Smooth muscle cell (in vitro differentiated cells): ENCODE data around the gene KBTBD13. TPM values are rescaled to one million over a fixed set of nuclear protein-coding genes. Genes with fewer than 3 reads are reported as not detected.
A peak's percentile ranks its signal among the peaks of the same experiment; 100 is the strongest.
"Not testable (repeated sequence)": the region's sequence is repeated elsewhere in the genome, so short reads cannot be mapped to it uniquely, and the experiment has no call there.

ENCODE experiments used
- DNase-seq: peaks from one replicate; lab custom pipeline; 2025; ENCODE audit not compliant: unreplicated experiment; lab: John Stamatoyannopoulos, UW
- H2AFZ ChIP-seq: fragments of 200-600 bp; sonication (generic); 2 replicates; pipeline ENCODE4 v1.6.0; 2016; ENCODE audit warnings: antibody characterized with exemption, low read depth, mild to moderate bottlenecking
- H3F3A ChIP-seq: fragments of 200-600 bp; sonication (generic); 2 replicates; pipeline ENCODE4 v1.6.0; 2017; ENCODE audit warnings: antibody characterized with exemption, low read depth
- H3K27ac ChIP-seq: fragments of 200-600 bp; sonication (generic); 2 replicates; pipeline ENCODE4 v1.5.1; 2016; ENCODE audit warnings: low read depth, mild to moderate bottlenecking
- H3K27me3 ChIP-seq: fragments of 200-600 bp; sonication (generic); 2 replicates; pipeline ENCODE4 v1.6.1; 2016; ENCODE audit warnings: low read depth, mild to moderate bottlenecking
- H3K36me3 ChIP-seq: fragments of 200-600 bp; sonication (generic); 2 replicates; pipeline ENCODE4 v1.5.1; 2016; ENCODE audit warnings: low read depth
- H3K4me1 ChIP-seq: fragments of 200-600 bp; sonication (generic); 2 replicates; pipeline ENCODE4 v1.5.1; 2016; ENCODE audit warnings: low read depth
- H3K4me2 ChIP-seq: fragments of 200-600 bp; sonication (generic); 2 replicates; pipeline ENCODE4 v1.6.0; 2016; ENCODE audit warnings: mild to moderate bottlenecking
- H3K4me3 ChIP-seq: fragments of 200-600 bp; sonication (generic); 2 replicates; pipeline ENCODE4 v1.5.1; 2016; ENCODE audit warnings: mild to moderate bottlenecking
- H3K79me2 ChIP-seq: fragments of 200-600 bp; sonication (generic); 2 replicates; pipeline ENCODE4 v1.6.0; 2016; ENCODE audit warnings: low read depth, mild to moderate bottlenecking
- H3K9ac ChIP-seq: fragments of 200-600 bp; sonication (generic); 2 replicates; pipeline ENCODE4 v1.6.0; 2016; ENCODE audit warnings: low read depth
- H3K9me3 ChIP-seq: fragments of 200-600 bp; sonication (generic); replicated peaks from 2 replicates; pipeline ENCODE4 v1.5.1; 2016; ENCODE audit warnings: low read depth
- H4K20me1 ChIP-seq: fragments of 200-600 bp; sonication (generic); 2 replicates; pipeline ENCODE4 v1.6.0; 2016; ENCODE audit warnings: low read depth
- CTCF ChIP-seq: fragments of 200-600 bp; sonication (generic); IDR thresholded peaks from 2 replicates; pipeline ENCODE4 v1.5.1; 2017; ENCODE audit warnings: borderline replicate concordance, mild to moderate bottlenecking, antibody characterized with exemption; ENCODE audit not compliant: insufficient read depth, poor library complexity, severe bottlenecking
- WGBS: methylation state at CpG from one replicate; pipeline ENCODE4 v1.1.7; 2016; ENCODE audit warnings: low lambda C conversion rate; 5-methylcytosine and 5-hydroxymethylcytosine counted together
- polyA plus RNA-seq: library from polyadenylated mRNA; unstranded; fragments of >200 nt; fragmentation: Nextera tagmentation; extraction: Ambion mirVana; gene quantifications from 2 replicates; pipeline ENCODE4 v1.2.1, GENCODE V29; 2016
- total RNA-seq: library from RNA; depleted of rRNA; stranded (reverse); fragments of >200 nt; gene quantifications from 2 replicates; pipeline ENCODE4 v1.2.3, GENCODE V29; 2014

KBTBD13 gene
- total and polyA plus RNA-seq, 2 experiments from 2014 or later = 0.11 TPM; not detected in 1

DNA sequence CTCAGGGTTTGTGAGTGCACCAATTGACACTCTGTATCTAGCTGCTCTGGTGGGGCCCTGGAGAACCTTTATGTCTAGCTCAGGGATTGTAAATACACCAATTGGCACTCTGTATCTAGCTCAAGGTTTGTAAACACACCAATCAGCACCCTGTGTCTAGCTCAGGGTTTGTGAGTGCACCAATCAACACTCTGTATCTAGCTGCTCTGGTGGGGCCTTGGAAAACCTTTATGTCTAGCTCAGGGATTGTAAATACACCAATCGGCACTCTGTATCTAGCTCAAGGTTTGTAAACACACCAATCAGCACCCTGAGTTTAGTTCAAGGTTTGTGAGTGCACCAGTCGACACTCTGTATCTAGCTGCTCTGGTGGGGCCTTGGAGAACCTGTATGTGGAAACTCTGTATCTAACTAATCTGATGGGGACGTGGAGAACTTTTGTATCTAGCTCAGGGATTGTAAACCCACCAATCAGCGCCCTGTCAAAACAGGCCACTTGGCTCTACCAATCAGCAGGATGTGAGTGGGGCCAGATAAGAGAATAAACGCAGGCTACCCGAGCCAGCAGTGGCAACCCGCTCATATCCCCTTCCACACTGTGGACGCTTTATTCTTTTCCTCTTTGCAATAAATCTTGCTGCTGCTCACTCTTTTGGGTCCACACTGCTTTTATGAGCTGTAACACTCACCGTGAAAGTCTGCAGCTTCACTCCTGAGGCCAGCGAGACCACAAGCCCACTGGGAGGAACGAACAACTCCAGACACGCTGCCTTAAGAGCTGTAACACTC lies 745 bp upstream of the KBTBD13 start:
- not testable (repeated sequence) for H2AFZ ChIP-seq, H3K9ac ChIP-seq, H4K20me1 ChIP-seq, H3K9me3 ChIP-seq, DNase-seq, H3K4me2 ChIP-seq, H3K27ac ChIP-seq, H3F3A ChIP-seq, H3K4me3 ChIP-seq, H3K27me3 ChIP-seq, H3K36me3 ChIP-seq, H3K79me2 ChIP-seq, H3K4me1 ChIP-seq
- WGBS = 51% methylated on average over 12 of the region's 12 CpGs

DNA sequence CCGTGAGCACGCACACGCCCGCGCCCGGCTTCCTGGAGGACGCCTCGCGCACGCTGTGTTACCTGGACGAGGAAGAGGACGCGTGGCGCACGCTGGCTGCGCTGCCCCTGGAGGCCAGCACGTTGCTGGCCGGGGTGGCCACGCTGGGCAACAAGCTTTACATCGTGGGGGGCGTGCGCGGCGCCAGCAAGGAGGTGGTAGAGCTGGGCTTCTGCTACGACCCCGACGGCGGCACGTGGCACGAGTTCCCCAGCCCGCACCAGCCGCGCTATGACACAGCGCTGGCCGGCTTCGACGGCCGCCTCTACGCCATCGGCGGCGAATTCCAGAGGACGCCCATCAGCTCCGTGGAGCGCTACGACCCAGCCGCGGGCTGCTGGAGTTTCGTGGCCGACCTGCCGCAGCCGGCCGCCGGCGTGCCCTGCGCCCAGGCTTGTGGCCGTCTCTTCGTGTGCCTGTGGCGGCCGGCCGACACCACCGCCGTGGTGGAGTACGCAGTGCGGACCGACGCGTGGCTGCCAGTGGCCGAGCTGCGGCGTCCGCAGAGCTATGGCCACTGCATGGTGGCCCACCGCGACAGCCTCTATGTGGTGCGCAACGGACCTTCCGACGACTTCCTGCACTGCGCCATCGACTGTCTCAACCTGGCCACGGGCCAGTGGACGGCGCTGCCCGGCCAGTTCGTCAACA lies 890 bp downstream of the KBTBD13 start:
- H2AFZ ChIP-seq = no peak overlapping the region
- H3K27ac ChIP-seq = no peak overlapping the region
- 85% methylated on average over 67 of the region's 85 CpGs for WGBS
- no peaks in the 10 kb centered on the region for H3K27me3 ChIP-seq
- no peaks in the 10 kb centered on the region for H3F3A ChIP-seq
- no peaks in the 10 kb centered on the region for H3K9me3 ChIP-seq
- H3K36me3 ChIP-seq = no peaks in the 10 kb centered on the region
- H3K79me2 ChIP-seq = no peaks in the 10 kb centered on the region
- H3K4me1 ChIP-seq = peaks cover 7% of the 10 kb centered on the region
- no peaks in the 10 kb centered on the region for H4K20me1 ChIP-seq
- no peak overlapping the region for H3K9ac ChIP-seq
- H3K4me3 ChIP-seq = no peak overlapping the region
- no peak for DNase-seq
- H3K4me2 ChIP-seq = no peak overlapping the region
- TF ChIP-seq CTCF = no peak

DNA sequence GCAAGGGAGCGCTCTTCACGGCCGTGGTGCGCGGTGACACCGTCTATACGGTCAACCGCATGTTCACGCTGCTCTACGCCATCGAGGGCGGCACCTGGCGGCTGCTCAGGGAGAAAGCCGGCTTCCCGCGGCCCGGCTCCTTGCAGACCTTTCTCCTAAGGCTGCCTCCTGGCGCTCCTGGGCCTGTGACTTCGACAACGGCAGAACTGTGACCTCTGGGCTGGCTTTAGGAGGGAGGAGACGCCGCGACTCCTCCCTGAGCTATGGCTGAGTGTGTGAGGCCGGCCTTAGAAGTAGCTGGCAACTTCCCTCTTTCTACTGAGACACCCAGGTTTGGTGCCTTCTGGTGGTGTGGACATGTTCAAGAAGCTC lies 1.4 kb downstream of the KBTBD13 start:
- H3F3A ChIP-seq = no peaks in the 10 kb centered on the region
- H3K9ac ChIP-seq = no peak overlapping the region
- H3K27me3 ChIP-seq = no peaks in the 10 kb centered on the region
- H3K36me3 ChIP-seq = no peaks in the 10 kb centered on the region
- H3K27ac ChIP-seq = no peak overlapping the region
- no peak overlapping the region for H2AFZ ChIP-seq
- no peak overlapping the region for H3K4me3 ChIP-seq
- TF ChIP-seq CTCF = peak; percentile 40
- WGBS = 23% methylated on average over 24 of the region's 24 CpGs
- H3K9me3 ChIP-seq = no peaks in the 10 kb centered on the region
- H3K79me2 ChIP-seq = no peaks in the 10 kb centered on the region
- peaks cover 12% of the 10 kb centered on the region for H3K4me1 ChIP-seq
- DNase-seq = no peak
- no peak overlapping the region for H3K4me2 ChIP-seq
- no peaks in the 10 kb centered on the region for H4K20me1 ChIP-seq

DNA sequence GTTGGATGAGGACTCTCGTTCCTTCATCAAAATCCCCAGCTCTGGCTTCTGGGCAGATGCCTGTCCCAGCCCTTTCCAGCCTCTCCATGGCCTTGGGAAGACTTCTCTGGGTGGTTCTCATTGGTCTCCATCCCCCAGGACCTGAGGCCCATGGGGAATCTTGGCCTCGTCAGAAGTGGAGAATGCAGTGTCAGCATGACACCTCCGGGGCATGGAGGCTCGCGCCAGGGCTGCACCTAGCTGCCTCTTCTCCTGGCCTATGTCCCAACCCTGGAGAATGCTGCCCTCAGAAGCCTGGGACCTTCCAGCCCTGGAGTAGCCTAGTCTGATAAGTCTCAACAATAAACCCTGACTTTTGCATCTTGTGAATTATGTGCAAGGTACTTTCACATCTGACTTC lies 3.0 kb downstream of the KBTBD13 start:
- DNase-seq = no peak
- H3K4me1 ChIP-seq = peaks cover 28% of the 10 kb centered on the region
- H3K27me3 ChIP-seq = no peaks in the 10 kb centered on the region
- H3K4me2 ChIP-seq = no peak overlapping the region
- no peak for TF ChIP-seq CTCF
- H3K4me3 ChIP-seq = no peak overlapping the region
- H3K36me3 ChIP-seq = no peaks in the 10 kb centered on the region
- no peak overlapping the region for H3K9ac ChIP-seq
- H3K79me2 ChIP-seq = no peaks in the 10 kb centered on the region
- H3K9me3 ChIP-seq = no peaks in the 10 kb centered on the region
- 86% methylated on average over 5 of the region's 5 CpGs for WGBS
- H3F3A ChIP-seq = no peaks in the 10 kb centered on the region
- H2AFZ ChIP-seq = no peak overlapping the region
- no peaks in the 10 kb centered on the region for H4K20me1 ChIP-seq
- no peak overlapping the region for H3K27ac ChIP-seq
